ENCODE data around the gene GNB1L. TPM values are rescaled to one million over a fixed set of nuclear protein-coding genes. Genes with fewer than 3 reads are reported as not detected.

Gene GNB1L
- total RNA-seq, 2 donors from 2014 or later, result 13.9 to 20.5 TPM

DNA sequence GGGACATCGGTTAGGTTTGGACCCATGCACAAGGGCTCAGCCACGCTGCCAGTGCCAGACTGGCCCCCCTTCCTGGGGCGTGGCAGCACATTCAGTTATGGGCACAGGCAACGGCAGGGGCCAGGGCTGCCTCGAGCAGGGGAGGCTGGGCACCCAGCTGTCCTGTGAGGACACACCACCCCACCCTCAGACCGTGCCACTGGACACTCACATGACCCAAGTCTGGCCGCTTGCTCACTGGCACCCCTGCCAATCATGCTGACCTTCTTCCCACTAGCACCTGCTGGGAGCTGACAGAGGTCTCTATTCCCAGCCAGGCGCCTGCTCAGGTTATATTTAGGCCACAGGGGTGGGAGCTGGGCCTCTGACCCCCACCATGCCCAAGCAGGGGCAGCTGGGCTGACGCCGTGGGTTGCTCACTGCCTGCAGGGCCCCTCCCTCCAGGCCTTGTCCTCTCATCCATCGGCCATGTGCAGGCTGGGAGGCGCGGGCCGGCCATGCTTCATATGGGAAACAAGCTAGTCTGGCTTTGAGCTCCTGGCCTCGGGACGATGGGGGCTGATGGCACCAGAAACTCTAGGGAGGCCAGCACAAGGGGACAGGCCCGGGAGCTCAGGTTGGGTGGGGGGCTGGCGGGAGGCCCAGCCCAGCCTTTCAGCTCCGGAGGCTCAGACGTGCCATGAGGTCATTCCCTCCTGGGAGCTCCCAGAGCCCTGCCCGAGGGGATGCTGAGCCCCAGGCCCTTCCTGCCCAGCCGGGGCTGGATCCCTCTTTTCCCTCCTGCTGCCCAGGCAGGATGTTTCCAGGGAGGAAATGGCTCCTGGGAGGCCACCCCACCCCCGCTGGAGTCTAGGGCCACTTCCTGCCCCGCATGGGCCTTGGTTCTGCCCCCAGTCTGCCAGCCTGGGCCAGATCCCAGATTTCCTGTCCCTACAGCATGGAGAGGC is 109.2 kb downstream of the GNB1L start:
- Mint-ChIP-seq H3K4me1 (ENCODE audit: low read depth) (no peaks in the 10 kb centered on the region), H3K27me3 (ENCODE audit: low read depth) (no peaks in the 10 kb centered on the region), H3K9me3 (no peaks in the 10 kb centered on the region), H3K36me3 (ENCODE audit: insufficient read depth in 2 of 2) (no peaks in the 10 kb centered on the region), H3K27ac (no peak overlapping the region), H3K4me3 (no peak overlapping the region)
- no peak for DNase-seq
- no peak for ATAC-seq (replicated peaks in 1 of 2)

GRCh38 chr22:19744350-19745006 is 110.2 kb downstream of the GNB1L start:
- ATAC-seq (replicated peaks in 1 of 2) (no peak), DNase-seq (no peak)
- H3K27me3 Mint-ChIP-seq (ENCODE audit: low read depth), result no peaks in the 10 kb centered on the region
- no peaks in the 10 kb centered on the region for H3K36me3 Mint-ChIP-seq (ENCODE audit: insufficient read depth in 2 of 2)
- H3K27ac Mint-ChIP-seq, result no peak overlapping the region
- H3K4me3 Mint-ChIP-seq, result no peak overlapping the region
- H3K4me1 Mint-ChIP-seq (ENCODE audit: low read depth), result no peaks in the 10 kb centered on the region
- no peaks in the 10 kb centered on the region for H3K9me3 Mint-ChIP-seq

DNA sequence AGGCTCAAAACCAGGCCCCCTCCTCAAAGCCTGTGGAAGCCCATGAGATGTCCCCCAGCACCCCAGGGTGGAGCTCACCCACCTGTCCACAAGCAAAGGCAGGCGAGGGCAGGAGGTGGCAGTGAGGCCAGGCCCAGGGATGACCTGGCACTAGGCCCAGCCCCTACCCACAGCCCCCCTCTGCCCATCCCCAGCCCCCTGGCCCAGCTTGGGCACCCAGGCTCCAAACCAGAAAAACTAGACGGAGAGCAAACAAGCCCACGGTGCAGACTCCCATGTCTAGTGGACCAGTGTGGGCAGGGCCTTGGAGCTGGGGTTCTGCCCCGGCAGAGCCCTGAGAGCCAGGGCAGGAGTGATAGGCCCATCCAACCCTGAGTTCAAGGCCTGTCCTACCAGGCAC is 111.0 kb downstream of the GNB1L start:
- H3K4me1 Mint-ChIP-seq (ENCODE audit: low read depth), result no peaks in the 10 kb centered on the region
- H3K9me3 Mint-ChIP-seq, result no peaks in the 10 kb centered on the region
- ATAC-seq (replicated peaks in 1 of 2) (no peak), DNase-seq (no peak)
- H3K4me3 Mint-ChIP-seq, result no peak overlapping the region
- H3K27me3 Mint-ChIP-seq (ENCODE audit: low read depth), result no peaks in the 10 kb centered on the region
- no peaks in the 10 kb centered on the region for H3K36me3 Mint-ChIP-seq (ENCODE audit: insufficient read depth in 2 of 2)
- no peak overlapping the region for H3K27ac Mint-ChIP-seq

- no peaks in the 10 kb centered on the region for H3K36me3 Mint-ChIP-seq (ENCODE audit: insufficient read depth in 2 of 2)
- H3K27ac Mint-ChIP-seq, result no peak overlapping the region
- no peaks in the 10 kb centered on the region for H3K9me3 Mint-ChIP-seq
- DNase-seq (no peak), ATAC-seq (replicated peaks in 1 of 2) (no peak)
- no peaks in the 10 kb centered on the region for H3K27me3 Mint-ChIP-seq (ENCODE audit: low read depth)
- H3K4me3 Mint-ChIP-seq, result no peak overlapping the region
- no peaks in the 10 kb centered on the region for H3K4me1 Mint-ChIP-seq (ENCODE audit: low read depth)
Measured at GRCh38 chr22:19743081-19743480, 111.6 kb downstream of the GNB1L start.

GRCh38 chr22:19742160-19743066 is 112.3 kb downstream of the GNB1L start:
- DNase-seq (no peak), ATAC-seq (replicated peaks in 1 of 2) (no peak)
- Mint-ChIP-seq H3K9me3 (no peaks in the 10 kb centered on the region), H3K27ac (no peak overlapping the region), H3K4me1 (ENCODE audit: low read depth) (no peaks in the 10 kb centered on the region), H3K36me3 (ENCODE audit: insufficient read depth in 2 of 2) (no peaks in the 10 kb centered on the region), H3K27me3 (ENCODE audit: low read depth) (no peaks in the 10 kb centered on the region), H3K4me3 (no peak overlapping the region)

- no peaks in the 10 kb centered on the region for H3K36me3 Mint-ChIP-seq (ENCODE audit: insufficient read depth in 2 of 2)
- no peaks in the 10 kb centered on the region for H3K27me3 Mint-ChIP-seq (ENCODE audit: low read depth)
- DNase-seq (no peak), ATAC-seq (replicated peaks in 1 of 2) (no peak)
- no peaks in the 10 kb centered on the region for H3K9me3 Mint-ChIP-seq
- H3K4me3 Mint-ChIP-seq, result no peak overlapping the region
- no peak overlapping the region for H3K27ac Mint-ChIP-seq
- H3K4me1 Mint-ChIP-seq (ENCODE audit: low read depth), result no peaks in the 10 kb centered on the region
Measured at GRCh38 chr22:19741053-19741452, 113.6 kb downstream of the GNB1L start.

- Mint-ChIP-seq H3K4me3 (no peak overlapping the region), H3K27me3 (ENCODE audit: low read depth) (no peaks in the 10 kb centered on the region), H3K36me3 (ENCODE audit: insufficient read depth in 2 of 2) (no peaks in the 10 kb centered on the region), H3K27ac (no peak overlapping the region), H3K4me1 (ENCODE audit: low read depth) (no peaks in the 10 kb centered on the region), H3K9me3 (no peaks in the 10 kb centered on the region)
- no peak for ATAC-seq (replicated peaks in 1 of 2)
- no peak for DNase-seq
Measured at GRCh38 chr22:19740586-19740985, 114.1 kb downstream of the GNB1L start.

- DNase-seq (no peak), ATAC-seq (replicated peaks in 1 of 2) (no peak)
- no peak overlapping the region for H3K4me3 Mint-ChIP-seq
- no peaks in the 10 kb centered on the region for H3K36me3 Mint-ChIP-seq (ENCODE audit: insufficient read depth in 2 of 2)
- H3K9me3 Mint-ChIP-seq, result no peaks in the 10 kb centered on the region
- no peak overlapping the region for H3K27ac Mint-ChIP-seq
- H3K4me1 Mint-ChIP-seq (ENCODE audit: low read depth), result no peaks in the 10 kb centered on the region
- no peaks in the 10 kb centered on the region for H3K27me3 Mint-ChIP-seq (ENCODE audit: low read depth)
Measured at GRCh38 chr22:19739911-19740449, 114.7 kb downstream of the GNB1L start.

GRCh38 chr22:19739448-19739895 is 115.2 kb downstream of the GNB1L start:
- no peaks in the 10 kb centered on the region for H3K4me1 Mint-ChIP-seq (ENCODE audit: low read depth)
- H3K36me3 Mint-ChIP-seq (ENCODE audit: insufficient read depth in 2 of 2), result no peaks in the 10 kb centered on the region
- no peak overlapping the region for H3K27ac Mint-ChIP-seq
- H3K9me3 Mint-ChIP-seq, result no peaks in the 10 kb centered on the region
- ATAC-seq (replicated peaks in 1 of 2) (no peak), DNase-seq (no peak)
- no peaks in the 10 kb centered on the region for H3K27me3 Mint-ChIP-seq (ENCODE audit: low read depth)
- H3K4me3 Mint-ChIP-seq, result no peak overlapping the region

DNA sequence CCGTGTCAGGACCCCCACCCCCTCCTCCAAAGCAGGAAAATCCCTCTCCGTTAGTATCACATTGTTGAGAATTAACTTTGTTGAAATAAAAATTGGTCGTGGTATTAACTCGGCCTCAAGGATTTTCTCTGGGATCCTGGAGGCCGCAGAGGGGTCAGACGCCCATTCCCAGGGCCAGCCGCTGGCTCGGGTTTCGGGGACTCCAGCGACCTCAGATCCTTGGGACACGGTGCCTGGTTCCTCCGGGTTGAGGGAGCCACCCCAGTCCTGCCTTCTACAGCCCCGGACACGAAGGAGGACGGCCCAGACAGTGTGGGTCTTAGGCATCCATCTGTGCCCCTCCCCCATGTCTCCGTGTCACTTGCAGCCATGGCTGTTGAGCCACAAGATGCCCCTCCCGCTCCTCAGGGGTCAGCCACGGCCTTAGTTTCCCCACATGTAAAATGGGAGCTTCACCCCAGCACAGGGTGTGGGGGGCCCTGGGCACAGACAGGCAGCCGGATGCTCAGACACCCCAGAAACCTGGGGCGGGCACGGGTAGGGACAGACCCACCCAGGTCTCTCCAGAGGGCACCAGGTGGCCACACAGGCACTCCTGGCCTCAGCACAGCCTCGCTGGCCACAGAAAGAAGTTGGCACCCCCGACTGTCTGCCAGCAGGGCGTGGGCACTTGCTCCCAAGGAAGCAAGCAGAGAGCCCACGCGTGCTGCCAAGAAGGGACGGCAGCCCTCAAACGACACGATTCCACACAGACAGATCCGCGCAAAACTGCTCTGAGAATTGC is 115.8 kb downstream of the GNB1L start:
- Mint-ChIP-seq H3K36me3 (ENCODE audit: insufficient read depth in 2 of 2) (no peaks in the 10 kb centered on the region), H3K27ac (no peak overlapping the region), H3K27me3 (ENCODE audit: low read depth) (no peaks in the 10 kb centered on the region), H3K9me3 (no peaks in the 10 kb centered on the region), H3K4me3 (no peak overlapping the region), H3K4me1 (ENCODE audit: low read depth) (no peaks in the 10 kb centered on the region)
- DNase-seq, result no peak
- ATAC-seq (replicated peaks in 1 of 2), result no peak

- Mint-ChIP-seq H3K4me1 (ENCODE audit: low read depth) (no peaks in the 10 kb centered on the region), H3K36me3 (ENCODE audit: insufficient read depth in 2 of 2) (no peaks in the 10 kb centered on the region), H3K27ac (no peak overlapping the region), H3K27me3 (ENCODE audit: low read depth) (no peaks in the 10 kb centered on the region), H3K9me3 (no peaks in the 10 kb centered on the region), H3K4me3 (no peak overlapping the region)
- ATAC-seq (replicated peaks in 1 of 2) (no peak), DNase-seq (no peak)
Measured at GRCh38 chr22:19737846-19738663, 116.6 kb downstream of the GNB1L start.
